Keratinocyte (primary cell): ENCODE measurements around the gene MYL10. TPM values are rescaled to one million over a fixed set of nuclear protein-coding genes. Genes with fewer than 3 reads are reported as not detected.

ENCODE experiments used
- DNase-seq: peaks from one replicate; pipeline ENCODE4 v3.0.0-alpha.2; 2011; ENCODE audit warnings: low read depth, missing footprints, low spot score
- FAIRE-seq: peaks from 2 replicates; lab custom pipeline; 2011; peaks lifted over from hg19 to GRCh38; lab: Jason Lieb, UNC
- H2AFZ ChIP-seq: 2 replicates; pipeline ENCODE4 v1.6.0; 2012; ENCODE audit warnings: low read length, control low read depth, inconsistent platforms; ENCODE audit not compliant: control insufficient read depth
- H3K27ac ChIP-seq: 2 replicates; pipeline ENCODE4 v1.5.1; 2011; ENCODE audit warnings: low read length; ENCODE audit not compliant: control insufficient read depth, insufficient read depth
- H3K27me3 ChIP-seq: 3 replicates; pipeline ENCODE4 v1.6.0; 2011; ENCODE audit warnings: low read length; ENCODE audit not compliant: control insufficient read depth, insufficient read depth; ENCODE audit errors: extremely low read depth
- H3K36me3 ChIP-seq, 2 experiments: 2 replicates in 1 of 2; 3 replicates in 1 of 2; pipeline ENCODE4 v1.5.1; 2011; ENCODE audit warnings: low read length in 2 of 2, mild to moderate bottlenecking in 1 of 2; ENCODE audit not compliant: control insufficient read depth in 2 of 2, insufficient read depth in 2 of 2; ENCODE audit errors: extremely low read depth in 1 of 2
- H3K4me1 ChIP-seq: 3 replicates; pipeline ENCODE4 v1.5.1; 2011; ENCODE audit warnings: low read length; ENCODE audit not compliant: control insufficient read depth, insufficient read depth; ENCODE audit errors: extremely low read depth
- H3K4me2 ChIP-seq: 3 replicates; pipeline ENCODE4 v1.6.0; 2011; ENCODE audit warnings: low read depth, low read length; ENCODE audit not compliant: control insufficient read depth, insufficient read depth; ENCODE audit errors: extremely low read depth
- H3K4me3 ChIP-seq, 3 experiments: fragments of 200-600 bp in 1 of 3; sonication (generic) in 1 of 3; 2 replicates in 2 of 3; 3 replicates in 1 of 3; pipeline ENCODE4 v1.5.1; 2011 to 2016; ENCODE audit warnings: low read length in 3 of 3, mild to moderate bottlenecking in 3 of 3, control low read depth in 2 of 3, inconsistent platforms in 1 of 3, low read depth in 1 of 3, mixed read lengths in 1 of 3, mixed run types in 1 of 3, moderate library complexity in 1 of 3; ENCODE audit not compliant: control insufficient read depth in 2 of 3, insufficient read depth in 2 of 3; ENCODE audit errors: extremely low read depth in 1 of 3
- H3K79me2 ChIP-seq: 2 replicates; pipeline ENCODE4 v1.6.0; 2012; ENCODE audit warnings: low read length; ENCODE audit not compliant: control insufficient read depth, insufficient read depth
- H3K9ac ChIP-seq: 3 replicates; pipeline ENCODE4 v1.6.0; 2011; ENCODE audit warnings: low read length; ENCODE audit not compliant: control insufficient read depth, insufficient read depth; ENCODE audit errors: extremely low read depth
- H3K9me1 ChIP-seq: 3 replicates; pipeline ENCODE4 v1.6.0; 2011; ENCODE audit warnings: low read length; ENCODE audit not compliant: control insufficient read depth, insufficient read depth; ENCODE audit errors: extremely low read depth
- H3K9me3 ChIP-seq: 2 replicates; pipeline ENCODE4 v1.5.1; 2012; ENCODE audit warnings: low read depth, low read length; ENCODE audit not compliant: control insufficient read depth
- H4K20me1 ChIP-seq: 3 replicates; pipeline ENCODE4 v1.6.0; 2011; ENCODE audit warnings: low read length; ENCODE audit not compliant: control insufficient read depth, insufficient read depth; ENCODE audit errors: extremely low read depth
- EZH2 ChIP-seq: IDR thresholded peaks from one replicate; pipeline ENCODE4 v1.6.1; 2012; ENCODE audit warnings: inconsistent platforms, mild to moderate bottlenecking, low read length, moderate library complexity
- dilution Hi-C: fragments of 300-500 bp; cut with MboI; formaldehyde crosslinking; loops from one replicate; pipeline ENCODE4 v1.7.0; 2020; ENCODE audit warnings: low sequenced_read_pairs; ENCODE audit not compliant: extremely low pct_ligation_motif_present
- polyA plus RNA-seq, 5 experiments: library from polyadenylated mRNA; depleted of rRNA in 3 of 5; stranded (reverse) in 3 of 5; stranded (forward) in 1 of 5; unstranded in 1 of 5; fragments of >200 nt; gene quantifications; 1 replicate in 1 of 5; 2 replicates in 3 of 5; 3 replicates in 1 of 5; pipeline versions ENCODE4 v1.2.1 to v1.2.3, GENCODE V29; 2011 to 2012; ENCODE audit warnings: missing spikeins in 2 of 5, low read depth in 1 of 5, low replicate concordance in 1 of 5
- TF ChIP-seq, protein P1 (sequence below), 3 experiments: IDR thresholded peaks in 1 of 3; conservative IDR thresholded peaks in 1 of 3; optimal IDR thresholded peaks in 1 of 3; 2 replicates in 2 of 3; 3 replicates in 1 of 3; pipeline versions ENCODE3 to v1.5.1; 2011; ENCODE audit warnings: low read length in 3 of 3, mild to moderate bottlenecking in 3 of 3, moderate library complexity in 2 of 3, control low read depth in 1 of 3, inconsistent platforms in 1 of 3; ENCODE audit not compliant: insufficient read depth in 2 of 3; ENCODE audit errors: extremely low read depth in 1 of 3

MYL10 gene
- polyA plus RNA-seq, 1 donor (not counting 4 experiments of a cell fraction or from before 2014, with no cell fraction given) = not detected

DNA sequence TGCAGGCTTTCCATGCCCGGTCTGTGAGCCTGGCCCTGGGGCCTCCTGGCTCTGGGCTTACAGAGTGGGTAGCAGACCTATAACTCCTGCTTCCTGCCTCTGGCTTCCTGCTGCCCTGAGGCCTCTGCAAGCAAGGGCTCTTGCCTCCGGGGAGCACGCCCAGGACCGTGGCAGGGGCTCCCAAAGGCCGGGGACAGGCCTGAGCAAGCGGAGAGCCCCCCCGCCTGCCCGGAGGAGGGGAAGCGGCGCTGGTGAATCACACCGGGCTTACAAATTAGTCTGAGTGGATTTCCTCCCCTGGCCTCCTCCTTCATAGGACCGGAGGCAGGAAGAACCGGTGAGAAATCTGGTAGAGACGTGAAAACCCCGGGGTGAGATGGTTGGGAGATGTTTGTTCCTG is 1.5 kb upstream of the MYL10 start:
- TF ChIP-seq EZH2 = no peak
- TF ChIP-seq, protein P1, sequence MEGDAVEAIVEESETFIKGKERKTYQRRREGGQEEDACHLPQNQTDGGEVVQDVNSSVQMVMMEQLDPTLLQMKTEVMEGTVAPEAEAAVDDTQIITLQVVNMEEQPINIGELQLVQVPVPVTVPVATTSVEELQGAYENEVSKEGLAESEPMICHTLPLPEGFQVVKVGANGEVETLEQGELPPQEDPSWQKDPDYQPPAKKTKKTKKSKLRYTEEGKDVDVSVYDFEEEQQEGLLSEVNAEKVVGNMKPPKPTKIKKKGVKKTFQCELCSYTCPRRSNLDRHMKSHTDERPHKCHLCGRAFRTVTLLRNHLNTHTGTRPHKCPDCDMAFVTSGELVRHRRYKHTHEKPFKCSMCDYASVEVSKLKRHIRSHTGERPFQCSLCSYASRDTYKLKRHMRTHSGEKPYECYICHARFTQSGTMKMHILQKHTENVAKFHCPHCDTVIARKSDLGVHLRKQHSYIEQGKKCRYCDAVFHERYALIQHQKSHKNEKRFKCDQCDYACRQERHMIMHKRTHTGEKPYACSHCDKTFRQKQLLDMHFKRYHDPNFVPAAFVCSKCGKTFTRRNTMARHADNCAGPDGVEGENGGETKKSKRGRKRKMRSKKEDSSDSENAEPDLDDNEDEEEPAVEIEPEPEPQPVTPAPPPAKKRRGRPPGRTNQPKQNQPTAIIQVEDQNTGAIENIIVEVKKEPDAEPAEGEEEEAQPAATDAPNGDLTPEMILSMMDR (optimal IDR thresholded peaks at IDR 0.05 in 1 of 3, IDR thresholded peaks at IDR 0.05 in 1 of 3, conservative IDR thresholded peaks at IDR 0.05 in 1 of 3; ENCODE audit: extremely low read depth in 1 of 3, insufficient read depth in 2 of 3, low read length in 3 of 3) = no peak
- H3K9ac ChIP-seq = no peak overlapping the region

DNA sequence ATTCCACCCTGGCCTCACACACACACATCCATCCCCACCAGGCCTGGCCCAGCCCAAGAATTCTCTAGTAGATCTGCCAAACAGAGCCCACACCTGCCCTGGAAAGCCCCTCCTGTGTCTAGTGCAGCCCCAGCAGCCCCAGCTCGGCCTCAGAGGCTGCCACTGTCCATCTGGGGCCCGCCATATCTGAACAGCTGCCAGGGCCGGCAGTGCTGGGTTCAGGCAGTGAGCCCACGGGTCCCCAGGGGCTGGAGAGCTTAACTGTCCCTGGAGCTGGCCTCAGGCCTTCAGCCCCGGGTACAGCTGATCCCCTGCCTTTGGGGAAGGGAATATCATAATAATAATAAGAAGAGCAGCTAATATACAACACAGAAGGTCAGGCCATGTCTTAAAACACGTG is 574 bp downstream of the MYL10 start:
- no peak overlapping the region for H3K27ac ChIP-seq
- H3K79me2 ChIP-seq = no peaks in the 10 kb centered on the region
- H2AFZ ChIP-seq = no peak overlapping the region
- no peak overlapping the region for H3K4me3 ChIP-seq
- H3K4me2 ChIP-seq = no peak overlapping the region
- no peaks in the 10 kb centered on the region for H4K20me1 ChIP-seq
- H3K9ac ChIP-seq = no peak overlapping the region
- no peaks in the 10 kb centered on the region for H3K36me3 ChIP-seq
- dilution Hi-C loops = no loop called here
- peaks cover 3% of the 10 kb centered on the region for H3K9me3 ChIP-seq
- DNase-seq (no peak), FAIRE-seq (no peak)
- TF ChIP-seq, protein P1 (optimal IDR thresholded peaks at IDR 0.05 in 1 of 3, IDR thresholded peaks at IDR 0.05 in 1 of 3, conservative IDR thresholded peaks at IDR 0.05 in 1 of 3; ENCODE audit: extremely low read depth in 1 of 3, insufficient read depth in 2 of 3, low read length in 3 of 3) = no peak
- TF ChIP-seq EZH2 = no peak
- peaks cover 17% of the 10 kb centered on the region for H3K4me1 ChIP-seq
- H3K9me1 ChIP-seq = no peaks in the 10 kb centered on the region
- H3K27me3 ChIP-seq = peaks cover 33% of the 10 kb centered on the region

More for the DNA sequence above, 1.5 kb upstream of the MYL10 start:
- H2AFZ ChIP-seq = peak overlapping the region; percentile 22
- peaks cover 3% of the 10 kb centered on the region for H3K9me3 ChIP-seq
- dilution Hi-C loops = no loop called here
- peak; percentile 54 for DNase-seq
- no peaks in the 10 kb centered on the region for H3K36me3 ChIP-seq
- no peaks in the 10 kb centered on the region for H4K20me1 ChIP-seq
- peaks cover 18% of the 10 kb centered on the region for H3K27me3 ChIP-seq
- no peaks in the 10 kb centered on the region for H3K79me2 ChIP-seq
- peak overlapping the region; percentile 11 for H3K27ac ChIP-seq
- H3K4me1 ChIP-seq = peaks cover 17% of the 10 kb centered on the region
- H3K4me2 ChIP-seq = peak overlapping the region; percentile 42
- no peaks in the 10 kb centered on the region for H3K9me1 ChIP-seq
- H3K4me3 ChIP-seq = peak overlapping the region in 2 of 3 experiments; percentile 1 to 39
- FAIRE-seq = peak; percentile 80
